ENCODE measurements around the gene UGT1A6. TPM values are rescaled to one million over a fixed set of nuclear protein-coding genes. Genes with fewer than 3 reads are reported as not detected.

Gene UGT1A6
- total and polyA plus RNA-seq, 2 experiments from 2014 or later: not detected

- no peak for TF ChIP-seq CTCF (conservative IDR thresholded peaks at IDR 0.05; ENCODE audit: low read depth in 2 of 2)
Observed at GRCh38 chr2:233802132-233802815, 109.6 kb downstream of the UGT1A6 start (continued).

- H3K4me2 ChIP-seq: no peak overlapping the region
- ATAC-seq: no peak
- H3K27ac Mint-ChIP-seq: no peak overlapping the region
- H3K4me3 ChIP-seq: no peak overlapping the region
- DNase-seq (ENCODE audit: low spot score): no peak
- no peak overlapping the region for H3K4me3 Mint-ChIP-seq
- H3K27me3 Mint-ChIP-seq (ENCODE audit: insufficient read depth, low read depth, poor library complexity): peaks cover 3% of the 10 kb centered on the region
- H3K4me1 ChIP-seq (ENCODE audit: insufficient read depth): no peaks in the 10 kb centered on the region
- peaks cover 15% of the 10 kb centered on the region for H3K9me3 Mint-ChIP-seq
- H3K27me3 ChIP-seq (ENCODE audit: insufficient read depth): no peaks in the 10 kb centered on the region
- H3K4me1 Mint-ChIP-seq: no peaks in the 10 kb centered on the region
- H3K27ac ChIP-seq (ENCODE audit: low read depth): no peak overlapping the region
- no peaks in the 10 kb centered on the region for H3K36me3 ChIP-seq (ENCODE audit: insufficient read depth)
- no peaks in the 10 kb centered on the region for H3K79me2 ChIP-seq (replicated peaks; ENCODE audit: insufficient read depth)
- H3F3A ChIP-seq (replicated peaks; ENCODE audit: low read depth): no peaks in the 10 kb centered on the region
- H2AFZ ChIP-seq: no peak overlapping the region
- no peaks in the 10 kb centered on the region for H4K20me1 ChIP-seq (replicated peaks; ENCODE audit: insufficient read depth)
- no peaks in the 10 kb centered on the region; the same call in 2 of the 3 replicates for H3K36me3 Mint-ChIP-seq (ENCODE audit: low read depth)
- H3K9me2 ChIP-seq (ENCODE audit: insufficient read depth): no peaks in the 10 kb centered on the region
- TF ChIP-seq EZH2 (IDR thresholded peaks at IDR 0.05; ENCODE audit: low read depth, unreplicated experiment): no peak
- no peak for TF ChIP-seq JUNB (IDR thresholded peaks at IDR 0.05; ENCODE audit: unreplicated experiment)
- no peak for TF ChIP-seq ZNF462 (CRISPR knock-in tag; IDR thresholded peaks at IDR 0.05)
- no peak for TF ChIP-seq CREB1 (CRISPR knock-in tag; IDR thresholded peaks at IDR 0.05; ENCODE audit: low read depth)
- no peak for TF ChIP-seq REST (IDR thresholded peaks at IDR 0.05; ENCODE audit: unreplicated experiment)
- no peak for TF ChIP-seq EZH2phosphoT487 (IDR thresholded peaks at IDR 0.05; ENCODE audit: unreplicated experiment)
- no peak for TF ChIP-seq STAT1 (IDR thresholded peaks at IDR 0.05; ENCODE audit: unreplicated experiment)
- TF ChIP-seq ZNF114 (CRISPR knock-in tag; IDR thresholded peaks at IDR 0.05): no peak
- no peak for TF ChIP-seq NANOG (IDR thresholded peaks at IDR 0.05; ENCODE audit: borderline replicate concordance)
- TF ChIP-seq POLR2AphosphoS5 (IDR thresholded peaks at IDR 0.05; ENCODE audit: low read depth): no peak
- TF ChIP-seq ETS1 (IDR thresholded peaks at IDR 0.05): no peak
Observed at GRCh38 chr2:233803292-233803911, 110.7 kb downstream of the UGT1A6 start.

Data from GM23338 (cell line).